Measurements from ENCODE around the gene ASH1L. TPM values are rescaled to one million over a fixed set of nuclear protein-coding genes. Genes with fewer than 3 reads are reported as not detected.
A peak's percentile ranks its signal among the peaks of the same experiment; 100 is the strongest.

ASH1L gene
- total RNA-seq, 1 donor = 41.6 TPM

- DNase-seq (ENCODE audit: insufficient read length, low spot score, missing footprints) = peak; percentile 67
- no peak for TF ChIP-seq CTCF (IDR thresholded peaks at IDR 0.05; ENCODE audit: extremely low read depth, low read depth, low read length)
- H3K4me2 ChIP-seq (ENCODE audit: insufficient read depth, low read length) = no peak overlapping the region
- H2AFZ ChIP-seq (ENCODE audit: low read length) = no peak overlapping the region
- H3K4me3 ChIP-seq (ENCODE audit: insufficient read depth, low read length) = no peak overlapping the region
- H4K20me1 ChIP-seq (ENCODE audit: insufficient read depth, low read length) = no peaks in the 10 kb centered on the region
- H3K36me3 ChIP-seq (ENCODE audit: insufficient read depth, low read length) = no peaks in the 10 kb centered on the region
- H3K79me2 ChIP-seq (ENCODE audit: insufficient read depth, low read length) = no peaks in the 10 kb centered on the region
- peaks cover 10% of the 10 kb centered on the region for H3K4me1 ChIP-seq (ENCODE audit: insufficient read depth, low read length)
- no peak overlapping the region for H3K27ac ChIP-seq (ENCODE audit: low read depth, low read length)
- no peaks in the 10 kb centered on the region for H3K9me3 ChIP-seq (ENCODE audit: low read depth, low read length)
- peaks cover 14% of the 10 kb centered on the region for H3K27me3 ChIP-seq (ENCODE audit: insufficient read depth, low read length)
Measured at GRCh38 chr1:155300553-155301329, 261.9 kb downstream of the ASH1L start.

- Histone ChIP-seq H3K4me1 (ENCODE audit: insufficient read depth, low read length) (peaks cover 3% of the 10 kb centered on the region), H3K27me3 (ENCODE audit: insufficient read depth, low read length) (peaks cover 21% of the 10 kb centered on the region), H3K4me3 (ENCODE audit: insufficient read depth, low read length) (no peak overlapping the region), H3K36me3 (ENCODE audit: insufficient read depth, low read length) (no peaks in the 10 kb centered on the region), H3K79me2 (ENCODE audit: insufficient read depth, low read length) (no peaks in the 10 kb centered on the region), H4K20me1 (ENCODE audit: insufficient read depth, low read length) (no peaks in the 10 kb centered on the region), H2AFZ (ENCODE audit: low read length) (no peak overlapping the region), H3K27ac (ENCODE audit: low read depth, low read length) (no peak overlapping the region), H3K9me3 (ENCODE audit: low read depth, low read length) (no peaks in the 10 kb centered on the region), H3K4me2 (ENCODE audit: insufficient read depth, low read length) (no peak overlapping the region)
- TF ChIP-seq CTCF (IDR thresholded peaks at IDR 0.05; ENCODE audit: extremely low read depth, low read depth, low read length) = no peak
- peak; percentile 8 for DNase-seq (ENCODE audit: insufficient read length, low spot score, missing footprints)
Measured at GRCh38 chr1:155300024-155300423, 262.6 kb downstream of the ASH1L start.

GRCh38 chr1:155297384-155297783, 265.2 kb downstream of the ASH1L start:
- no peak for DNase-seq (ENCODE audit: insufficient read length, low spot score, missing footprints)
- Histone ChIP-seq H4K20me1 (ENCODE audit: insufficient read depth, low read length) (no peaks in the 10 kb centered on the region), H3K36me3 (ENCODE audit: insufficient read depth, low read length) (no peaks in the 10 kb centered on the region), H3K9me3 (ENCODE audit: low read depth, low read length) (no peaks in the 10 kb centered on the region), H3K4me3 (ENCODE audit: insufficient read depth, low read length) (no peak overlapping the region), H3K27me3 (ENCODE audit: insufficient read depth, low read length) (peaks cover 42% of the 10 kb centered on the region), H2AFZ (ENCODE audit: low read length) (no peak overlapping the region), H3K79me2 (ENCODE audit: insufficient read depth, low read length) (no peaks in the 10 kb centered on the region), H3K27ac (ENCODE audit: low read depth, low read length) (no peak overlapping the region), H3K4me1 (ENCODE audit: insufficient read depth, low read length) (no peaks in the 10 kb centered on the region), H3K4me2 (ENCODE audit: insufficient read depth, low read length) (no peak overlapping the region)
- TF ChIP-seq CTCF (IDR thresholded peaks at IDR 0.05; ENCODE audit: extremely low read depth, low read depth, low read length) = no peak

- no peak overlapping the region for H3K4me3 ChIP-seq (ENCODE audit: insufficient read depth, low read length)
- peak; percentile 49 for DNase-seq (ENCODE audit: insufficient read length, low spot score, missing footprints)
- no peak for TF ChIP-seq CTCF (IDR thresholded peaks at IDR 0.05; ENCODE audit: extremely low read depth, low read depth, low read length)
- peaks cover 42% of the 10 kb centered on the region for H3K27me3 ChIP-seq (ENCODE audit: insufficient read depth, low read length)
- no peak overlapping the region for H3K4me2 ChIP-seq (ENCODE audit: insufficient read depth, low read length)
- H3K4me1 ChIP-seq (ENCODE audit: insufficient read depth, low read length) = no peaks in the 10 kb centered on the region
- H3K36me3 ChIP-seq (ENCODE audit: insufficient read depth, low read length) = no peaks in the 10 kb centered on the region
- no peak overlapping the region for H3K27ac ChIP-seq (ENCODE audit: low read depth, low read length)
- H4K20me1 ChIP-seq (ENCODE audit: insufficient read depth, low read length) = no peaks in the 10 kb centered on the region
- H3K9me3 ChIP-seq (ENCODE audit: low read depth, low read length) = no peaks in the 10 kb centered on the region
- no peaks in the 10 kb centered on the region for H3K79me2 ChIP-seq (ENCODE audit: insufficient read depth, low read length)
- no peak overlapping the region for H2AFZ ChIP-seq (ENCODE audit: low read length)
Measured at GRCh38 chr1:155296661-155297060, 265.9 kb downstream of the ASH1L start.
